DND-41 (cell line): ENCODE data around the gene EFHC1.

Experiments
- ATAC-seq: fragments of 200-7000 bp; cut with Tn5 transposase; 3 replicates; pipeline ENCODE4 v1.9.1; 2021; ENCODE audit warnings: low read depth; ENCODE audit not compliant: insufficient read depth
- DNase-seq: peaks from one replicate; pipeline ENCODE4 v3.0.0-alpha.2; 2020
- H2AFZ ChIP-seq: 2 replicates; pipeline ENCODE4 v1.6.0; 2012; ENCODE audit warnings: low read depth, low read length
- H3K27ac ChIP-seq: 2 replicates; pipeline ENCODE4 v1.5.1; 2012; ENCODE audit warnings: low read length, inconsistent platforms
- H3K27me3 ChIP-seq: fragments of 200-600 bp; sonication (generic); 2 replicates; pipeline ENCODE4 v1.6.0; 2012; ENCODE audit warnings: low read length, mild to moderate bottlenecking, inconsistent platforms; ENCODE audit not compliant: insufficient read depth, poor library complexity
- H3K36me3 ChIP-seq: 2 replicates; pipeline ENCODE4 v1.5.1; 2012; ENCODE audit warnings: low read length, inconsistent platforms; ENCODE audit not compliant: insufficient read depth
- H3K4me1 ChIP-seq: 2 replicates; pipeline ENCODE4 v1.5.1; 2012; ENCODE audit warnings: mild to moderate bottlenecking, low read length; ENCODE audit not compliant: insufficient read depth
- H3K4me2 ChIP-seq: 2 replicates; pipeline ENCODE4 v1.6.0; 2012; ENCODE audit warnings: mild to moderate bottlenecking, moderate library complexity, low read length, inconsistent platforms; ENCODE audit not compliant: insufficient read depth
- H3K4me3 ChIP-seq, 2 experiments: fragments of 200-600 bp in 1 of 2; shearing (Covaris generic) in 1 of 2; 2 replicates each; pipeline ENCODE4 v1.5.1; 2012 to 2016; ENCODE audit warnings: inconsistent platforms in 2 of 2, low read length in 2 of 2, mild to moderate bottlenecking in 2 of 2, low read depth in 1 of 2, moderate library complexity in 1 of 2
- H3K79me2 ChIP-seq: 2 replicates; pipeline ENCODE4 v1.6.0; 2012; ENCODE audit warnings: low read length, inconsistent platforms; ENCODE audit not compliant: insufficient read depth
- H3K9ac ChIP-seq: 2 replicates; pipeline ENCODE4 v1.6.0; 2012; ENCODE audit warnings: low read depth, mild to moderate bottlenecking, inconsistent platforms, low read length, moderate library complexity
- H3K9me3 ChIP-seq: 2 replicates; pipeline ENCODE4 v1.5.1; 2012; ENCODE audit warnings: low read length, moderate library complexity, mild to moderate bottlenecking, inconsistent platforms; ENCODE audit not compliant: insufficient read depth, severe bottlenecking
- H4K20me1 ChIP-seq: 2 replicates; pipeline ENCODE4 v1.6.0; 2012; ENCODE audit warnings: low read length; ENCODE audit not compliant: insufficient read depth
- CTCF ChIP-seq: IDR thresholded peaks from 2 replicates; pipeline ENCODE4 v1.5.1; 2012; ENCODE audit warnings: borderline replicate concordance, low read length, moderate library complexity, mild to moderate bottlenecking; ENCODE audit not compliant: poor library complexity, severe bottlenecking; ENCODE audit errors: extremely low read depth
- EZH2 ChIP-seq: IDR thresholded peaks from 3 replicates; pipeline ENCODE4 v1.6.1; 2012; ENCODE audit warnings: borderline replicate concordance, low read depth, mild to moderate bottlenecking, moderate library complexity, low read length, inconsistent platforms; ENCODE audit not compliant: severe bottlenecking

Gene EFHC1

DNA sequence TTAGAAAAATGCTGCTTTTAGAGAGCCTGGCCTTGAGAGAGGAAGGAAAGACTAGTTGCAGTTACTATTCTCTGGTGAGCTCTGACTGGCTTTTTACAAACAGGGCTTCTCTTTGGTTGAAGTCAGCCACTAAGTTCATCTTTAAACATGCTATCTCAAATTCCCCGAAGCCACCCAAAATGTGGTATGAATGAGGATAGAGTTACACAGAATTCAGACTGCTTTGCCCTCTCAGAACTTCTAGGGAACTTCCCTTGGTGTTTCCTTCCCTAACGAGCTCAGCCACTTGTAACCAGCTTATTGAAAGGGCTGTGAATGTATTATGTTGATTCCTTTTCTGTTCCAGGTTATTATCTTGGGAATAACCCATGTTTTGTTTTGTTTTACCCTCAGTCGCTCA lies 73.5 kb downstream of the EFHC1 start:
- H3K4me1 ChIP-seq = no peaks in the 10 kb centered on the region
- H4K20me1 ChIP-seq = no peaks in the 10 kb centered on the region
- no peak for TF ChIP-seq CTCF
- TF ChIP-seq EZH2 = no peak
- no peak for DNase-seq
- no peak for ATAC-seq
- H3K27ac ChIP-seq = no peak overlapping the region
- H2AFZ ChIP-seq = no peak overlapping the region
- H3K4me2 ChIP-seq = no peak overlapping the region
- no peak overlapping the region for H3K9ac ChIP-seq
- peaks cover 7% of the 10 kb centered on the region; the same call in 1 of the 2 replicates for H3K36me3 ChIP-seq
- H3K4me3 ChIP-seq = no peak overlapping the region
- H3K79me2 ChIP-seq = no peaks in the 10 kb centered on the region
- no peaks in the 10 kb centered on the region for H3K9me3 ChIP-seq
- no peaks in the 10 kb centered on the region for H3K27me3 ChIP-seq

- Histone ChIP-seq H3K36me3 (peaks cover 7% of the 10 kb centered on the region; the same call in 1 of the 2 replicates), H4K20me1 (no peaks in the 10 kb centered on the region), H3K27ac (no peak overlapping the region), H3K79me2 (no peaks in the 10 kb centered on the region), H3K9me3 (no peaks in the 10 kb centered on the region), H3K4me1 (no peaks in the 10 kb centered on the region), H2AFZ (no peak overlapping the region), H3K4me3 (no peak overlapping the region), H3K4me2 (no peak overlapping the region), H3K9ac (no peak overlapping the region), H3K27me3 (no peaks in the 10 kb centered on the region)
- ATAC-seq (no peak), DNase-seq (no peak)
- TF ChIP-seq EZH2 (no peak), CTCF (no peak)
Observed at GRCh38 chr6:52494298-52495072, 74.3 kb downstream of the EFHC1 start.

- no peak overlapping the region for H3K9ac ChIP-seq
- no peaks in the 10 kb centered on the region for H3K9me3 ChIP-seq
- H3K4me1 ChIP-seq = no peaks in the 10 kb centered on the region
- ATAC-seq (no peak), DNase-seq (no peak)
- TF ChIP-seq CTCF = no peak
- no peak for TF ChIP-seq EZH2
- H3K4me3 ChIP-seq = no peak overlapping the region
- H3K36me3 ChIP-seq = peaks cover 7% of the 10 kb centered on the region; the same call in 1 of the 2 replicates
- no peaks in the 10 kb centered on the region for H3K27me3 ChIP-seq
- no peak overlapping the region for H2AFZ ChIP-seq
- no peaks in the 10 kb centered on the region for H3K79me2 ChIP-seq
- H3K4me2 ChIP-seq = no peak overlapping the region
- H4K20me1 ChIP-seq = no peaks in the 10 kb centered on the region
- H3K27ac ChIP-seq = no peak overlapping the region
Observed at GRCh38 chr6:52495922-52496321, 75.8 kb downstream of the EFHC1 start.
